Measurements from ENCODE around the gene NUTM2E. TPM values are rescaled to one million over a fixed set of nuclear protein-coding genes. Genes with fewer than 3 reads are reported as not detected.
A peak's percentile ranks its signal among the peaks of the same experiment; 100 is the strongest.
"Not testable (repeated sequence)": the region's sequence is repeated elsewhere in the genome, so short reads cannot be mapped to it uniquely, and the experiment has no call there.

The NUTM2E gene, protein sequence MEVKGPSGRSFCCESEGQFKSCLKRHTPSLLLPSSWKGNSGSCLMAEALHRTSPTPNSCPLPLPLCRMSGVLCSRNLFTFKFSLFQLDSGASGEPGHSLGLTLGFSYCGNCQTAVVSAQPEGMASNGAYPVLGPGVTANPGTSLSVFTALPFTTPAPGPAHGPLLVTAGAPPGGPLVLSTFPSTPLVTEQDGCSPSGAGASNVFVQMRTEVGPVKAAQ (N-terminal part only)
- total RNA-seq = 0.19 and 0.23 TPM in 2 replicates

DNA sequence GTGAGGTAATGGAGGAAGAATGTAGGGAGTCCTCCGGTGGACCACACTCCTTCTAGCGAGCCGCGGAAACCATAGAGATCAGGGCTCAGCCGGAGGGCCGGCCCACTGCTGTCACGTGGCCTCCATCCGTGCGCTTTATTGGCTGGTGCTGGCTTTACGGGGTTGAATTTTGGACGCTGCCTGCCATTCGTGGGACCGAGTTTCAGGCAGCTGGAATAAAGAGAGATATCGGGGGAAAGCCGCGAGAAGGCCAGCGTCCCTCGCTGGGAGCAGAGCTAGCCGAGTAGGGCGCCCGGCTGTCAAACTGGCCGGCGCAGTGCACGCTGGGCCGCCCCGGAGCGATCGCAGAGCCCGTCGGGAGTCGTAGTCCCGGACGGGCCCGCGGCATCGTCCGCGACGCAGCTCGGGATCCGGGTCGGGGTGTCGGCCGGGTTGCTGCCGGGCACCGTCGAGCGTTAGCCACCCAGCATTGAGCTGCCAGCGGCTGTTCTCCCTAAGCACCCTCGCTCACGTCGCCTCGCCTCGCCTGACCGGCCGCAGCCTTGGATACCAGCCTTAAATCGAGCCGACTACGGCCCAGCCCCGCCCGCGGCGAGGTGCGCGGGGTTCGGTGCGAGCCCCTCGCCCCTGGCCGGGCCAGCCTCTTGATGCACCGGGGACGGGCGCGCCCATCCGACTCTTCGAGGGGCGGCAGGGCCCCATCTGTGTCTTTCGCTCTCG lies at the start of gene NUTM2E:
Gene NUTM2E (plus strand): TSS at position 244 of the 720 bp plus-strand sequence. CDS start 15,002 bp downstream, outside the sequence.
- not testable (repeated sequence) for DNase-seq (ENCODE audit: extremely low read depth, low read depth, low spot score)

DNA sequence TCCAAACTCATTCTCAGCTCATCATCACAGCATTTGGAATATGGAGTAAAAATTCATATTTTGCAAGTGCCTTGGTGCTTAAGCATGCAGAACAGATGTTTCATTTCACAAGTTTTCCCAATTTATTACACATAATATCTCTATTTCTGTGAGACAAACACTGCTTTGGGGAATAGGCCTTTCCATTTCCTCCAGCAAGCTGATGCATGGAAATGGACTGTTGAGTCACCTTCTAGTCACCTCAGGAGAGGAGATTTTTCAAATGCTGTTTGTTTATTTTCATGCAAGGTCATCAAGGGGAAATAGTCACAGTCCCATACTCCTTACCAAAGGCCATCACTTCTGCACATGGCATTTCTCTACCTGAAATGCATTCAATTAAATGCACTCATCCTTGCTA lies 48.5 kb upstream of the NUTM2E start:
- DNase-seq (ENCODE audit: extremely low read depth, low read depth, low spot score) = not testable (repeated sequence)

DNA sequence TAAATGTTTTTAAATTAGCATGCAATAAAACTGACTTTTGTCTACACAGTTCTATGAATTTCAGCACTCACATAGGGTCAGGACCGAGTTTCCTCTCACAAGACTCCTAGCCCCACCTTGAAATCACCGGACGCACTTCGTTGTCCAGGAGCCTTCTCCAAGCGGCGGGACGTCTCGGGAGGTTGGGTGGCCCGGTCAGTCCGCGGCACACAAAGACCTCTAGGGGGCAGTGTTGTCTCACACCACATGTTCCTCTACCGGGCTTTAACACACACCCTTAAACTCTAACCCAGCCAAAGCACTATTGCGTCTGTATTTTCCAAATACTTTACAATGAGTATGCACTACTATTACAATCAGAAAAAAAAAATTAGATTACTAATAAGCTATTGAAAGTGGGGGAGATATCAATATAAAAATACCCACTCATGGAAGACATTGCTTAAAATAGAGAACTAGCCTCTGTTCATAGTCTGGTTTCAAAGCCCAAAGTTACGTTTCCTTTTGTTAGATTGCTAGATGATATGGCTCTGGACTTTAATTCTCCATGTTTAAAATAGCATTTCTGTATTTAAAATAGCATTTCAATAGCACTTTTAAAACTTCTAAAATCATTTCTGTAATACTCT lies 47.1 kb upstream of the NUTM2E start:
- DNase-seq (ENCODE audit: extremely low read depth, low read depth, low spot score) = peak; percentile 36

DNA sequence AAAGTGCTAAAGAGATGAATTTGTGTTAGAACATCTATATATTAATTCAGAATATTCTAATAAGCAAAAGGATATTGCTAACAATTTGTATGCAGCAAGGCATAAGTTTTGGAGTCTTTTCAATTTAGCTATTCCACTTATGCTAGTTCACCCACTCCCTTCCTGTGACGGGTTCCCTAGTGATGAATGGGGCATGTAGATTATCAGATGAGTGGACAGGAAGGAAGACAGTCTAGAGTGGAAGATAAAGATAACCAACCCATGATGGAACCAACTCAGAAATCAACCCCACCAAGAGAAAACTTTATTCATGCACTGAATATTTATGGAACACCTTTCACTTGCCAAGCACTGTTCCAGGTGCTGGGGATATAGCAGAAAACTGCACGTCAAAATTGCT lies 46.5 kb upstream of the NUTM2E start:
- DNase-seq (ENCODE audit: extremely low read depth, low read depth, low spot score) = not testable (repeated sequence)

DNA sequence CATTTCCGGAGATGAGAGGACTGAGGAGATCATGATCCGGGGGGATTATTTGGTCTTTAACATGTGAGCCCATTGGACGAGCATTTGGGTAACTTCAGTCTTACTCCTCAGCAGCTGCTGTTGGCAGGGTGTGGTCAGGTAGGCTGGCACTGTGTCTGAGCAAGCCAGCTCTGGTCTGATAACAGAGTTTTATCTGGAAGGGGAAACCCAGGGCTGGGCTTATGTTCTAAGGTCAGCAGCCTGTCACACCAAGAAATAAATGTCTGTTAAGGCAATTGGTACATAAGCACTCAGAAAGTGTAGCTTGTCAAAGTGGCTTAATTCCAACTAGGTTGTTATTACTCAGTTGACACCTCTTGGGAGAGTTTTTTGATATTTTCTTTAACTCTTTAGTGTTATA lies 45.0 kb upstream of the NUTM2E start:
- not testable (repeated sequence) for DNase-seq (ENCODE audit: extremely low read depth, low read depth, low spot score)

DNA sequence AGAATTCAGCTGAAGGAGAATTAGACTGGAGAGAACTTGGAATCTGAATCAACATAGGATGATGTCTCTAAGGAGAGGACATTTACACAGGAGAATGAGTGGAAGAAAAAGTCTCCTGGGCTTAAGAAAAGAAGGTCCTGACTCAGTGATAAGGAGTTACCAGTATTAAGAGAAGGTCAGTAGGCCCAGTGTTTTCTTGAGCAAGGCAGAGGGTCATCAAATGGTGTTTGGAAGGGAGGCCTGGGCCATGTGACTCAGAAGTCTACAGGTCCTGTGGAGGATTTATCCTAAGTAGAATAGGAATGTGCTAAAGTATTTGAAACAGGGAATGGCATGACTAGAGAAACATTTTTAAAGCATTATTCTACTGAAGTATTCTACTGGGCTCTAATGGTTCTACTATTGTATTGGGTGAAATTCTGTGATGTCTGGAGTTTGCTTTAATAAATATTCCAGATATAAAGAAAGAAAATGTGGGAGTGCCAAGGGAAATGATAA lies 39.0 kb upstream of the NUTM2E start:
- DNase-seq (ENCODE audit: extremely low read depth, low read depth, low spot score) = not testable (repeated sequence)

DNA sequence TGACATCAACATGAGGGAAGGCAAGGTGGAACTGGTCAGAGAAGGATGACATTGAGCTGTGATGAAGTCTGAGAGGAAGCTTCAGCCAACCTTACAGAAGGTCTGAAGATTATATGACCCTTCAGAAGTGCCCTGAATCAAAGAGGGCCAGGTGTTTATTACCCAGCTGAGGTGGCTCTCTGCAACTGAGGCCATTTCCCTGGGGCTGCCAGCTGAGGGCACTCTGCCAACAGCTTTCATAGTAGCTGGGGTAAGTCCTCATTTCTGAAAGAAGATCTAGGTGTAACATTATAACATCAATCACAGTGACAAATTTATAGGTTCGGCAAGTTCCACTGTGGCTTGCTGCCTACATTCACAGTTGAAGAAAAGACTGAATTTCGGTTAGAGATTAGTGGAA lies 37.2 kb upstream of the NUTM2E start:
- DNase-seq (ENCODE audit: extremely low read depth, low read depth, low spot score) = not testable (repeated sequence)

DNA sequence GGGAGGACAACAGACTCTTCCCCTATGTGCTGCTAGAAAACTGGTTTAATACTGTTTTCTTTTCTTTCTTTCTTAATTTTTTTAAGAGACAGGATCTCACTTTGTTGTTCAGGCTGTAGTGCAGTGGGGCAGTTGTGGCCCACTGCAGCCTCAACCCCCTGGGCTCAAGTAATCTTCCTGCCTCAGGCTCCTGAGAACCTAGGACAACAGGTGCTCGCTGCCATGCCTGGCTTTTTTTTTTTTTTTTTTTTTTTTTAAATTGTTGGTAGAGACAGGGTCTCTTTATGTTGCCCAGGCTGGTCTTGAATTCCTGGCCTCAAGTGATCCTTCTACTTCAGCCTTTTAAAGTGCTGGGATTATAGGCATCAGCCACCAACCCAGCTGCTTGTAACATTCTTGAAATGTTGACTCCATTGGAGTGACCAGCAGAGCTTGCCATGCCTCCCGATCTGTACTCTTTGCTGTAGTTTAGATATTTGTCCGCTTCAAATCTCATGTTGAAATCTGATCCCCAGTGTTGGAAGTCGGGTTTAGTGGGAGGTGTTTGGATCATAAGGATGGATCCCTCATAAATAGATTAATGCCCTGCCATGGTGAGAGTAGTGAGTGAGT lies 34.5 kb upstream of the NUTM2E start:
- DNase-seq (ENCODE audit: extremely low read depth, low read depth, low spot score) = not testable (repeated sequence)

DNA sequence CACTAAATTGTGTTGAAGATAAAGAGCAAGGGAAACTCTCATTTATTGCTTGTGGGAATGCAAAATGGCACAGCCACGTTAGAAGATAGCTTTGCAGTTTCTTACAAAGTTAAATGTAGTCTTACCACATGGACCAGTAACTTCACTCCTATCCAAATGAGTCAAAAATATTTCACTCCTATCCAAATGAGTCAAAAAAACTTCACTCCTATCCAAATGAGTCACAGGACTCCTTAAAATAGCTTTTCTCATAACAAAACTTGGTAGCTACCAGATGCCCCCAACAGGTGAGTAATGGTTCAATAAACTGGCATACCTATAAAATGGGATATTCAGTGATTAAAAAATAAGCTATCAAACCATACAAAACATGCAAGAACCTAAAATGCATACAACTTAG lies 27.2 kb upstream of the NUTM2E start:
- not testable (repeated sequence) for DNase-seq (ENCODE audit: extremely low read depth, low read depth, low spot score)

DNA sequence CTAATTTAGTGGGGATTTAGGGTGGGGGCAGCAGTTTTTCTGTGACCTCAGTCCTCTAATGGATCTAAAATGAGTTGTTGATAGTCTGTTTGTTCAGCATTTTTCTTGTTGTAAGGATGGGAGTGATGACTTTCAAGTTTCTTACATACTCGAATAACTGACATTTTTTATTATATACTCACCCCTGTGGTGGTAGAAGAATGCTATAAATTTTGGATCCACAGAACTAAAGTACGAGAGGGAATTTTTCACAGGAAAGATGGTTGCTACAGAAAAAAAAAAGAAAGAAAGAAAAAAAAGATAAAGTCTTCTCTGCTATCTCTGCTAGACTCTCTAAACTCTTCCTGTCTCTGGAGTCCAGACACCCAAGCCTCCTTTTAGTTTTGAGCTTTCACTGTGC lies 20.7 kb upstream of the NUTM2E start:
- DNase-seq (ENCODE audit: extremely low read depth, low read depth, low spot score) = not testable (repeated sequence)

DNA sequence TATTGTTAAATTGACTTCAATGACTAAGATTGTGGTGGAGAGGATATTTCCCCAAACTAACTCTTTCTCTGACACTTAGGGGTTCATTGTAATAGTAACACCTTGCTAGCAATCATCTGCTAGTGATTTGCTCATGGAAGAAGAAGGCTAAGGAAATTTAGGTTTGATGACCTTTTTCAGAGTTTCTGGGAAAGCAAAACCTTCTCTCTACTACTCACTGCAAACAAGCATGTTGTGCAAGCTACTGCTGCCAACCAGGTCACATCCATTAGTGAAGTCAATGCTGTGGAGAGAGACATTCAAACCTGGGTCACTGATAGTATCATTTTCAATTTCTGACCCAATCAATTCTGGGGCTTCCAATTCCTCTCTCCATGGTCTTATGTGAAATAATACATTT lies 14.6 kb upstream of the NUTM2E start:
- not testable (repeated sequence) for DNase-seq (ENCODE audit: extremely low read depth, low read depth, low spot score)

DNA sequence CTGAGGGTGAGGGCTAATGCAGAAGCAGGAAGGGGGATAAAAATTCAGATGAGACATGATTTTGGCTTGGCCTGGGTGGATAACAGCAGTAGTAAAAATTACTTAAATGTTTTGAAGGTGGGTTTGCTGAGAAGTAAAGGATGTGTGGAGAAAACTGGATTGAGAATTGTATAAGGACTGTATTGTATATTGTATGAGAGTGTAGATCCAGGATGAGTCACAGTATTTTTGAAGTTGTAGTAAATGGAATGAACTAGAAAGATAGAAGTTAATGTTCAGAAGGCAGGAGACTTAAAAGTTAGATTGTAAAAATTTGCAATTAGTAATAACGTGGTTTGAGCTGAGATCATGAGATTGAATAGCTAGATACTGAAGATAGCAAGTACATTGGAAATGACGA lies 10.2 kb upstream of the NUTM2E start:
- DNase-seq (ENCODE audit: extremely low read depth, low read depth, low spot score) = not testable (repeated sequence)

DNA sequence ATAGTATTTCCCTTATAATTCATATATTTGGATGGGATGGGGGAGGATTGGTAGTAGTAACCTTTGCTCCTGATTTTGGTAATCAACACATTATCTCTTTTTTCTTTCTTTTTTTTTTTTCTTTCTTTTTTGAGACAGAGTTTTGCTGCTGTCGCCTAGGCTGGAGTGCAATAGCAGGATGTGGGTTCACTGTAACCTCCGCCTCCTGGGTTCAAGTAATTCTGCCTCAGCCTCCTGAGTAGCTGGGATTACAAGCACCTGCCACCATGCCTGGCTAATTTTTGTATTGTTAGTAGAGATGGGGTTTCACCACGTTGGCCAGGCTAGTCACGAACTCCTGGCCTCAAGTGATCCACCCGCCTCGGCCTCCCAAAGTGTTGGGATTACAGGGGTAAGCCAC lies 3.2 kb upstream of the NUTM2E start:
- not testable (repeated sequence) for DNase-seq (ENCODE audit: extremely low read depth, low read depth, low spot score)

DNA sequence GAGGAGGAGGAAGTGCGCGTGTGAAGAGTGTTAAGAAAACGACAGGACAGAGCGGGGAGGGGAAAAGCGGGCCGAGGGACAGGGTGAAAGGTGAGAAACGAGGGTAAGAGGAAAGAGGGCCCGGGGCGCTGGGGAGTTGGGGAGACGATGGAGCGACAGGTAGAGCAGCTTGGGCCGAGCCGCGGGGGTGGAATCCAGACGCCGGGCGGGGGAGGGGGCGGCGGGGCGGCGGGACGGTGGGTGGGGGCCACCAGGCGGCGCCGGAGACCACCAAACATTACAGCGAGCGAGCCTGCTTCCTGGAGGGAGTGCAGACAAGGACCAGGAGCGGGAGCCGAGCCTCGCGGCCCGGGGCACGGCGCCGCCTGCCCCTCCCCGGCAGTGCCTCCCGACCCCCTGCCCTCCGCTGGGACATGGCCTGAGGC lies 940 bp upstream of the NUTM2E start:
- not testable (repeated sequence) for DNase-seq (ENCODE audit: extremely low read depth, low read depth, low spot score)

DNA sequence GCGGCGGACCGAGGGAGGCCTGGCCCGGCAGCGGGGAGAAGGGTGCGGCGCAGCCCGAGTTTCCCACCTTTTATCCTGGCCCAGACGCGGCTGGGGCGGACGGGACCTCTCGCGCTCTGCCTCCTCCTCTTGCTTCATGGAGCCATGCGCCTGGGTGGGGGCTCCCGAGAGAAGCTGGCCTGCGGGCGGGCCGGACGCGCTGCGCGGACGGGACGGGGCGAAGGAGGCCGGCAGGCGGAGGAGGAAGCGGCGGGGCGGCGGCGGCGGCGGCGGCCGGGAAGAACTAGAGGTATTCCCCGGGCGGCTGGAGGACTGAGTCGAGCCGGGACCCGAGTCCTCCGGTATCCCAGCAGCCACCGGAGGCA lies 426 bp upstream of the NUTM2E start:
- DNase-seq (ENCODE audit: extremely low read depth, low read depth, low spot score) = not testable (repeated sequence)

DNA sequence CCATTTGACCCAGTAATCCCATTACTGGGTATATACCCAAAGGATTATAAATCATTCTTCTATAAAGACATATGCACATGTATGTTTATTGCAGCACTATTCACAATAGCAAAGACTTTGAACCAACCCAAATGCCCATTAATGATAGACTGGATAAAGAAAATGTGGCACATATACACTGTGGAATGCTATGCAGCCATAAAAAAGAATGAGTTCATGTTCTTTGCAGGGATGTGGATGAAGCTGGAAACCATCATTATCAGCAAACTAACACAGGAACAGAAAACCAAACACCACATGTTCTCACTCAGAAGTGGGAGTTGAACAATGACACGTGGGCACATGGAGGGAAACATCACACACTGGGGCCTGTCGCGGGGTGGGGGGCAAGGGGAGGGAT lies 7.3 kb downstream of the NUTM2E start:
- not testable (repeated sequence) for DNase-seq (ENCODE audit: extremely low read depth, low read depth, low spot score)

DNA sequence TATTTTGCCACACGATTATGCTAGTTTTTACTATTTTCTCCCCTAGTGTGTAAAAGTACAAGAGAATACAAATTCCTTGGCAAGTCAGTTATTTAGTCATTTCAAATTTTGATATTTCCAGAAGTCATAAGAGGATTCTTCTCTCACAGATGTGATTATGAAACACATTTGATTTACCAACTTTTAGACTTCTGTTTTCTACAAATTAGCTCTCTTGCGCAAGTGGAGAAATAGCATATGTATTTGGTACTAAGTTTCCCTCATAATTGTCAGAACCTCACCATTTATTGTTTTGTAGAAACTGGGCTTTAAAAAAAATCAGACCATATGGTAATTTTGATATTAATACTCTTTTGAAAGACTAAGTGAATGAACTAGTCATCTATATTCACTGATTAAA lies 9.4 kb downstream of the NUTM2E start:
- DNase-seq (ENCODE audit: extremely low read depth, low read depth, low spot score) = not testable (repeated sequence)

DNA sequence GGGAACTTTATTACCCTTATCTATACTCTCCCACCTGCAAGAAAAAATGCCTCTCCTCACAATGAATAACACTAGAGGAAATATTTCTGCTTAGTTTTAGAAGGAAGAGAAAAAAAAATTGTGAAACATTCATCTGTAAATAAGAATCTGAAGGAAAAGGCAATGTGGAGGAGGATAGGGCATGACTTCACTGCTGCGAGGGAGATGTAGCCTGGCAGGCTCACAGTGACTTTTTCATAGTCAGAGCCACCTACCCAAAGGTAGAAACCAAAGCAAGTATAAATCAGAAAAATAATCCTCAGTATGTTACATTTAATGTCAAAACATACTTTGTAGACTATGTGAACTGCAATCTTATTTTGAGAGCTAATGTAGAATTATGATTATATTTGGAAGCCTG lies 10.4 kb downstream of the NUTM2E start:
- not testable (repeated sequence) for DNase-seq (ENCODE audit: extremely low read depth, low read depth, low spot score)

DNA sequence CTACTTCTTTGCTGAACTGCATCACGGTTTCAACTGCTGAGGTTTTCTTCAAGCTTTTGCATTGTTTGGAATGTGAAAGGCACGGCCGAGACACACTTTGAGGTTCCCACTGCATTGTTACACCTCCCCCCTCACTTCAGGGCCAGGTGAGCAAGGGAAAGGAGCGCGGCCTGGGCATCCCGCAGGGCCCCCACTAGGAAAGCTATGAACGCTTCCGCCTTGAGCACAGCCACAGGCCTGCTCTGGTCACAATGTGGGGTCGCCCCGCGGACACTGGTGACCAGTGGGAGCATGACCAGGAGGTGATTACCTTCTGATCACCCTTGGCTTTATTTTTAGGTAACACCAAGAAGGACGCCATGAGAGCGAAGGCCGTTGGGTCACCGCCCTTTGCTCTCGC lies 11.9 kb downstream of the NUTM2E start:
- DNase-seq (ENCODE audit: extremely low read depth, low read depth, low spot score) = not testable (repeated sequence)

DNA sequence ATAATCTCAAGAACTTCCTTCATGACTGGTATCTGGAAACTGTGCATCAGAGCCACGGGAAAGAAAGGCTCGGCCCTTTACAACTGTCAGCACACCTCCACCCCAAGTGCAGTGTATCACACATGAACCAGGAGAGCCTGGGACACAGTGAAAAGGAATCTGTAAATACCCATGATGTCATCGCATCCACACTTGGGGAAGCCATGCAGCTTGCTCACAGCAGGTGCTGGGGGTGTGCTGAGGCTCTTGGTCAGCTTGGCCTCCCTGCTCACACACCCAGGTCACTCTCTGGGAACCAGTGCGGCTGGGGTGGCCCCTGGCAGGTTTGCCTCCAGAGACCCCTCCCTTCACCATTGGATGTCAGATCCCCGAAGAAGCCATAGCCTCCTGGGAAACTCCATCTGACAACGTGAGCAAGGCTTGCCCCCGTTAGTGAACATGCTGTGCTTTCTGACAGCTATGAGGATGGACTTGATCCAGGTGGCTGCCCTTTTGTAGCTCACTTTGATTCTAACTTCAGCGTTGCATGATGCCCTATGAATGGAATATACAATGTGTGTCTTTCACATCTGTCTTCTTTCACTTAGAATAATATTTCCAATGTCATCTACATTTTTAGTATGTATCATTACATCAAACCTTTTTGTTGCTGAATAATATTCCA lies 26.8 kb downstream of the NUTM2E start:
- not testable (repeated sequence) for DNase-seq (ENCODE audit: extremely low read depth, low read depth, low spot score)

DNA sequence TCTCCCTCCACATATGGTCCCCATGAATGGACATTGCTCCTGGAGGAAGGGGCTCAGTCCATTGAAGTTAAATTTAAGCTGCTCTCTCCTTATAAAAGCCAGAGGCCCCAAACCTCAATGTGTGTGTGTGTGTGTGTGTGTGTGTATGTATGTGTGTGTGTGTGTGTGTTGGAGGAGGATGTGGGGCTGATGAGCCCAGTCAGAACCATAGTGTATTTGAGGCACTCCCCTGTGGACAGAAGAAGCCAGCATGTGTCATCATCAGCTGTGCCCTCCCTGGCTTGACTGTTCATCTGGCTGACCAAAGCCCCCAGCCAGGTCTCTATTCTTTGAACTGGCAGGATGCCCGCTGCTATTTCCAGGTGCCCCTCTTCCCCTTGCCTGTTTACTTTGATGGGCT lies 35.7 kb downstream of the NUTM2E start:
- DNase-seq (ENCODE audit: extremely low read depth, low read depth, low spot score) = not testable (repeated sequence)
